Measurements from ENCODE around the gene HEYL. TPM values are rescaled to one million over a fixed set of nuclear protein-coding genes. Genes with fewer than 3 reads are reported as not detected.

The HEYL gene
- total RNA-seq, 1 donor from 2014 or later: 63.2 TPM

GRCh38 chr1:39679821-39680220 is 40.4 kb upstream of the HEYL start:
- Mint-ChIP-seq H3K27ac (ENCODE audit: unreplicated experiment) (no peak overlapping the region), H3K27me3 (ENCODE audit: low read depth) (peaks cover 35% of the 10 kb centered on the region), H3K9me3 (ENCODE audit: low read depth) (no peaks in the 10 kb centered on the region), H3K4me1 (ENCODE audit: low read depth) (no peaks in the 10 kb centered on the region), H3K4me3 (ENCODE audit: unreplicated experiment) (no peak overlapping the region), H3K36me3 (ENCODE audit: low read depth) (peaks cover 2% of the 10 kb centered on the region)
- DNase-seq (ENCODE audit: low spot score): no peak
- TF ChIP-seq CTCF (IDR thresholded peaks at IDR 0.05): no peak

GRCh38 chr1:39678889-39679288 is 39.4 kb upstream of the HEYL start:
- Mint-ChIP-seq H3K9me3 (ENCODE audit: low read depth) (no peaks in the 10 kb centered on the region), H3K4me3 (ENCODE audit: unreplicated experiment) (no peak overlapping the region), H3K4me1 (ENCODE audit: low read depth) (no peaks in the 10 kb centered on the region), H3K27ac (ENCODE audit: unreplicated experiment) (no peak overlapping the region), H3K36me3 (ENCODE audit: low read depth) (peaks cover 2% of the 10 kb centered on the region), H3K27me3 (ENCODE audit: low read depth) (peaks cover 31% of the 10 kb centered on the region)
- no peak for DNase-seq (ENCODE audit: low spot score)
- no peak for TF ChIP-seq CTCF (IDR thresholded peaks at IDR 0.05)

- no peak overlapping the region for H3K4me3 Mint-ChIP-seq (ENCODE audit: unreplicated experiment)
- no peak overlapping the region for H3K27ac Mint-ChIP-seq (ENCODE audit: unreplicated experiment)
- no peak for TF ChIP-seq CTCF (IDR thresholded peaks at IDR 0.05)
- peaks cover 23% of the 10 kb centered on the region for H3K27me3 Mint-ChIP-seq (ENCODE audit: low read depth)
- no peaks in the 10 kb centered on the region for H3K4me1 Mint-ChIP-seq (ENCODE audit: low read depth)
- no peaks in the 10 kb centered on the region for H3K36me3 Mint-ChIP-seq (ENCODE audit: low read depth)
- DNase-seq (ENCODE audit: low spot score): no peak
- no peaks in the 10 kb centered on the region for H3K9me3 Mint-ChIP-seq (ENCODE audit: low read depth)
Observed at GRCh38 chr1:39677645-39678044, 38.2 kb upstream of the HEYL start.

GRCh38 chr1:39676948-39677548 is 37.6 kb upstream of the HEYL start:
- DNase-seq (ENCODE audit: low spot score): no peak
- Mint-ChIP-seq H3K27me3 (ENCODE audit: low read depth) (peaks cover 18% of the 10 kb centered on the region), H3K36me3 (ENCODE audit: low read depth) (no peaks in the 10 kb centered on the region), H3K27ac (ENCODE audit: unreplicated experiment) (no peak overlapping the region), H3K4me1 (ENCODE audit: low read depth) (peaks cover 4% of the 10 kb centered on the region), H3K9me3 (ENCODE audit: low read depth) (no peaks in the 10 kb centered on the region), H3K4me3 (ENCODE audit: unreplicated experiment) (no peak overlapping the region)
- no peak for TF ChIP-seq CTCF (IDR thresholded peaks at IDR 0.05)

- Mint-ChIP-seq H3K27ac (ENCODE audit: unreplicated experiment) (no peak overlapping the region), H3K9me3 (ENCODE audit: low read depth) (no peaks in the 10 kb centered on the region), H3K36me3 (ENCODE audit: low read depth) (no peaks in the 10 kb centered on the region), H3K4me1 (ENCODE audit: low read depth) (peaks cover 4% of the 10 kb centered on the region), H3K27me3 (ENCODE audit: low read depth) (peaks cover 11% of the 10 kb centered on the region), H3K4me3 (ENCODE audit: unreplicated experiment) (no peak overlapping the region)
- no peak for TF ChIP-seq CTCF (IDR thresholded peaks at IDR 0.05)
- no peak for DNase-seq (ENCODE audit: low spot score)
Observed at GRCh38 chr1:39675220-39675619, 35.8 kb upstream of the HEYL start.
